Natural killer cell (primary cell): ENCODE measurements around the gene CHSY3. TPM values are rescaled to one million over a fixed set of nuclear protein-coding genes. Genes with fewer than 3 reads are reported as not detected.

Source experiments
- ATAC-seq, 3 donors: fragments of 150-1000 bp in 2 of 3; fragments of 200-7000 bp in 1 of 3; cut with Tn5 transposase; 1 replicate in 1 of 3; 2 replicates in 2 of 3; pipeline ENCODE4 v1.10.0; 2021; ENCODE audit warnings: mild to moderate bottlenecking in 2 of 3, moderate library complexity in 2 of 3
- DNase-seq, 2 donors: peaks; one replicate each; pipeline versions ENCODE4 v3.0.0 to v3.0.0-alpha.2; 2013 to 2021; ENCODE audit warnings: mixed read lengths in 1 of 2
- H3K27ac ChIP-seq: one replicate; pipeline ENCODE4 v1.5.1; 2013; ENCODE audit warnings: mild to moderate bottlenecking, low read length
- H3K27me3 ChIP-seq: one replicate; pipeline ENCODE4 v1.6.1; 2013; ENCODE audit warnings: low read length; ENCODE audit not compliant: control insufficient read depth, insufficient read depth
- H3K36me3 ChIP-seq: one replicate; pipeline ENCODE4 v1.6.1; 2013; ENCODE audit warnings: low read length; ENCODE audit not compliant: control insufficient read depth, insufficient read depth
- H3K4me1 ChIP-seq: one replicate; pipeline ENCODE4 v1.6.1; 2013; ENCODE audit warnings: low read length; ENCODE audit not compliant: control insufficient read depth, insufficient read depth
- H3K4me3 ChIP-seq: one replicate; pipeline ENCODE4 v1.5.1; 2013; ENCODE audit warnings: low read length
- H3K9me3 ChIP-seq: one replicate; pipeline ENCODE4 v1.6.1; 2013; ENCODE audit warnings: low read length; ENCODE audit not compliant: control insufficient read depth, insufficient read depth
- H3K27ac Mint-ChIP-seq, 2 donors: one replicate each; pipeline ENCODE4 v1.8.0; 2022; ENCODE audit warnings: mild to moderate bottlenecking in 2 of 2, mixed read lengths in 2 of 2, moderate library complexity in 1 of 2
- H3K27me3 Mint-ChIP-seq, 2 donors: one replicate each; pipeline ENCODE4 v1.8.0; 2022; ENCODE audit warnings: low read depth in 2 of 2, mixed read lengths in 2 of 2
- H3K36me3 Mint-ChIP-seq: one replicate; pipeline ENCODE4 v1.8.0; 2022; ENCODE audit warnings: mixed read lengths
- H3K4me1 Mint-ChIP-seq, 2 donors: one replicate each; pipeline ENCODE4 v1.8.0; 2022; ENCODE audit warnings: mixed read lengths in 2 of 2
- H3K4me3 Mint-ChIP-seq: one replicate; pipeline ENCODE4 v1.8.0; 2022; ENCODE audit warnings: mild to moderate bottlenecking, moderate library complexity, mixed read lengths
- H3K9me3 Mint-ChIP-seq, 2 donors: one replicate each; pipeline ENCODE4 v1.8.0; 2022; ENCODE audit warnings: mixed read lengths in 2 of 2
- WGBS: methylation state at CpG from one replicate; pipeline ENCODE4 v1.1.7; 2013; ENCODE audit warnings: missing lambda C conversion rate; ENCODE audit not compliant: insufficient coverage; 5-methylcytosine and 5-hydroxymethylcytosine counted together
- intact Hi-C: fragments of 100-400 bp; cut with micrococcal nuclease; formaldehyde crosslinking; loops from one replicate; pipeline ENCODE4 v1.14.2; 2022
- total RNA-seq, 4 donors: library from RNA; stranded (reverse); fragments of 120-200 nt in 1 of 4; gene quantifications; one replicate each; pipeline versions ENCODE4 v1.2.3 to v1.2.4, GENCODE V29; 2013 to 2022
- TF ChIP-seq, protein P1 (sequence below): fragments of 200-600 bp; IDR thresholded peaks from one replicate; pipeline ENCODE4 v1.8.0; 2022; ENCODE audit warnings: antibody characterized with exemption

The CHSY3 gene
- total RNA-seq, 3 donors from 2014 or later (not counting 1 experiment from before 2014, with no cell fraction given): 0.18 to 2.3 (median 2.3) TPM

DNA sequence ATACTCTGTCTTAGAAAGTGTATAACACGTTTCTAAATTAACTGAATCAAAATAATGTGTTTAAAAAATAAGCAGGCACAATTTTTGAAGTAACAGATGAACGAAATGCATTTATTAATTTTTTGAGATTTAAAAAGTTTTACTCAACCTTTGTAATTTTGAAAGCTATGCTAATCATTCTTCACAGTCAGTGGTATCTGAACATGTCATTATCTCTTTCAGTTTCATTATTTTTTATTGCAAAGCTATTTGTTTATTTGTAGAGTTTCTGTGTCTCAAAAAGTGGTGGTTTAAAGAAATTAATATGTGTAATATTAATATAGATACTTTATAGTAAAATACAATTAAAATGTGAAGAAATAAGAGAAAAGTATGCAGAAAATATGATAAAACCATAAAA lies 11.2 kb downstream of the CHSY3 start:
- Histone ChIP-seq H3K36me3 (no peaks in the 10 kb centered on the region), H3K27me3 (no peaks in the 10 kb centered on the region), H3K27ac (no peak overlapping the region), H3K9me3 (no peaks in the 10 kb centered on the region), H3K4me1 (no peaks in the 10 kb centered on the region), H3K4me3 (no peak overlapping the region)
- H3K4me3 Mint-ChIP-seq: no peak overlapping the region
- peaks cover 0 to 5% of the 10 kb centered on the region in 2 donors for H3K4me1 Mint-ChIP-seq
- TF ChIP-seq, protein P1, sequence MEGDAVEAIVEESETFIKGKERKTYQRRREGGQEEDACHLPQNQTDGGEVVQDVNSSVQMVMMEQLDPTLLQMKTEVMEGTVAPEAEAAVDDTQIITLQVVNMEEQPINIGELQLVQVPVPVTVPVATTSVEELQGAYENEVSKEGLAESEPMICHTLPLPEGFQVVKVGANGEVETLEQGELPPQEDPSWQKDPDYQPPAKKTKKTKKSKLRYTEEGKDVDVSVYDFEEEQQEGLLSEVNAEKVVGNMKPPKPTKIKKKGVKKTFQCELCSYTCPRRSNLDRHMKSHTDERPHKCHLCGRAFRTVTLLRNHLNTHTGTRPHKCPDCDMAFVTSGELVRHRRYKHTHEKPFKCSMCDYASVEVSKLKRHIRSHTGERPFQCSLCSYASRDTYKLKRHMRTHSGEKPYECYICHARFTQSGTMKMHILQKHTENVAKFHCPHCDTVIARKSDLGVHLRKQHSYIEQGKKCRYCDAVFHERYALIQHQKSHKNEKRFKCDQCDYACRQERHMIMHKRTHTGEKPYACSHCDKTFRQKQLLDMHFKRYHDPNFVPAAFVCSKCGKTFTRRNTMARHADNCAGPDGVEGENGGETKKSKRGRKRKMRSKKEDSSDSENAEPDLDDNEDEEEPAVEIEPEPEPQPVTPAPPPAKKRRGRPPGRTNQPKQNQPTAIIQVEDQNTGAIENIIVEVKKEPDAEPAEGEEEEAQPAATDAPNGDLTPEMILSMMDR: no peak
- ATAC-seq (no peak), DNase-seq (no peak)
- peaks cover 0 to 3% of the 10 kb centered on the region in 2 donors for H3K9me3 Mint-ChIP-seq
- peak overlapping the region in 1 of 2 donors; percentile 74 for H3K27ac Mint-ChIP-seq
- H3K27me3 Mint-ChIP-seq: no peaks in the 10 kb centered on the region
- no peaks in the 10 kb centered on the region for H3K36me3 Mint-ChIP-seq
- intact Hi-C loops: no loop called here
- WGBS: 100% methylated on average over 1 of the region's 2 CpGs

DNA sequence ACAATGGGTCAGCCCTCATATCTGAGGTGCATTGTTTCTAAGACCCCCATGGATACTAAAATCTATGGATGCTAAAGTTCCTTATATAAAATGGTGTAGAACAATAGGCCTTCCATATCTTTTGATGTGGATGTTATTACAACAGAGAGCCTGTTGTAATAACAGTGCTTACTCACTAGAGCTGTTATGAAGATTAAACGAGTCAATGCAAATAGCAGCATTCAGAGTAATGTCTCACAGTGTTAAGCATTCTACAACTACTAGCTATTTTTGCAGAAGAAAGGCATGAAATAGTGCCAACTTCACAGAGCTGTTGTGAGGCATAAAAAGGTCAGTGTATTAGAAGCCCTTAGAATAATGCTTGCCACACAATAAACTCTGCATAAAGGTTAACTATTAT lies 13.0 kb downstream of the CHSY3 start:
- WGBS: 40% methylated on average over 1 of the region's 1 CpG
- ATAC-seq: no peak
- DNase-seq: no peak

DNA sequence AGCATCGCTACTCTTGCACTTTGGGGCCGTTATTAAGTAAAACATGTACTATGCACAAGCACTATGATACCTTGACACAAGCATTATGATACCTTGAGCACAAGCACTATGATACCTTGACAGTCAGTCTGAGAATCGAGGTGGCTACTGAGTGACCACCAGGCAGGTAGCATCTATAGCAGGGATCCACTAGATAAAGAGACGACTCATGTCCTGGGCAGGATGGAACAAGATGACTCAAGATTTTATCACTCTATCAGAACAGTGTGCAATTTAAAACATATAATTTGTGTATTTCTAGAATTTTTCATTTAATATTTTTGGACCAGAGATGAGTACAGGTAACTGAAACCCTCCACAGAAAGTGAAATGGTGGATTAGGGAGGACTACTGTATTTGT lies 16.9 kb downstream of the CHSY3 start:
- intact Hi-C loops: no loop called here
- WGBS: 83% methylated on average over 3 of the region's 4 CpGs
- no peaks in the 10 kb centered on the region for H3K36me3 Mint-ChIP-seq
- no peak overlapping the region for H3K4me3 Mint-ChIP-seq
- Histone ChIP-seq H3K4me1 (no peaks in the 10 kb centered on the region), H3K27ac (no peak overlapping the region), H3K9me3 (no peaks in the 10 kb centered on the region), H3K4me3 (no peak overlapping the region), H3K36me3 (no peaks in the 10 kb centered on the region), H3K27me3 (no peaks in the 10 kb centered on the region)
- H3K4me1 Mint-ChIP-seq: peaks cover 0 to under 1% of the 10 kb centered on the region in 2 donors
- no peak for DNase-seq
- ATAC-seq: no peak
- H3K9me3 Mint-ChIP-seq: peaks cover 4 to 7% of the 10 kb centered on the region in 2 donors
- H3K27me3 Mint-ChIP-seq: no peaks in the 10 kb centered on the region
- TF ChIP-seq, protein P1: no peak
- no peak overlapping the region for H3K27ac Mint-ChIP-seq

More for the DNA sequence above, 13.0 kb downstream of the CHSY3 start:
- Mint-ChIP-seq H3K27ac (no peak overlapping the region), H3K27me3 (no peaks in the 10 kb centered on the region), H3K4me1 (peaks cover 0 to 5% of the 10 kb centered on the region in 2 donors), H3K9me3 (peaks cover 0 to 5% of the 10 kb centered on the region in 2 donors), H3K4me3 (no peak overlapping the region), H3K36me3 (no peaks in the 10 kb centered on the region)
- no peak overlapping the region for H3K4me3 ChIP-seq
- H3K27me3 ChIP-seq: no peaks in the 10 kb centered on the region
- no peak overlapping the region for H3K27ac ChIP-seq
- H3K4me1 ChIP-seq: no peaks in the 10 kb centered on the region
- no peaks in the 10 kb centered on the region for H3K9me3 ChIP-seq
- intact Hi-C loops: no loop called here
- TF ChIP-seq, protein P1: no peak
- H3K36me3 ChIP-seq: no peaks in the 10 kb centered on the region

DNA sequence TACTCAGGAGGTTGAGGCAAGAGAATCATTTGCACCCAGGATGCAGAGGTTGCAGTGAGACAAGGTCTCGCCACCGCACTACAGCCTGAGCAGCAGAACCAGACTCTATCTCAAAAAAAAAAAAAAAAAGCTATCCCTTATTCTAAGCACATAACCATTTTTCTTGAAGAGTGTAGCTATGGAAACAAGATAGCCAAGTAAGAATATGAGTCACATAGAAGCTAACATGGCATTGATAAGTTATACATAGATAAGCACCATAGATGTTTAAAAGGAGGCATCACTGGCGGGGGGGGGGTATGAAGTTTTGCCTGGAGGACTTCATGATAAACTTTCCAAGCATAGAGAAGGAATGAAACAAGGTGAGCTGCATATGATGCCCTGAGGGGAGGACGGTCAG lies 26.0 kb downstream of the CHSY3 start:
- ATAC-seq: no peak
- Mint-ChIP-seq H3K4me3 (no peak overlapping the region), H3K27me3 (no peaks in the 10 kb centered on the region)

More for the DNA sequence above, 26.0 kb downstream of the CHSY3 start:
- TF ChIP-seq, protein P1: no peak
- Histone ChIP-seq H3K36me3 (no peaks in the 10 kb centered on the region), H3K27me3 (no peaks in the 10 kb centered on the region), H3K27ac (no peak overlapping the region), H3K9me3 (no peaks in the 10 kb centered on the region), H3K4me1 (no peaks in the 10 kb centered on the region), H3K4me3 (no peak overlapping the region)
- no peaks in the 10 kb centered on the region for H3K4me1 Mint-ChIP-seq
- no peaks in the 10 kb centered on the region for H3K36me3 Mint-ChIP-seq
- H3K9me3 Mint-ChIP-seq: peaks cover 2% of the 10 kb centered on the region in 2 donors
- no peak for DNase-seq
- WGBS: 100% methylated on average over 1 of the region's 4 CpGs
- H3K27ac Mint-ChIP-seq: no peak overlapping the region
- intact Hi-C loops: no loop called here
